Ishikawa (cell line): ENCODE results near the gene SIGLEC1.

Experiments used
- CEBPB ChIP-seq: IDR thresholded peaks from 2 replicates; pipeline ENCODE4 v1.6.1; 2012
- CREB1 ChIP-seq: IDR thresholded peaks from 2 replicates; pipeline ENCODE4 v1.6.1; 2012; ENCODE audit warnings: low read depth
- EGR1 ChIP-seq: IDR thresholded peaks from 2 replicates; pipeline ENCODE4 v1.6.1; 2012
- EP300 ChIP-seq: IDR thresholded peaks from 2 replicates; pipeline ENCODE4 v1.6.1; 2012; ENCODE audit warnings: borderline replicate concordance
- FOXM1 ChIP-seq: IDR thresholded peaks from 2 replicates; pipeline ENCODE4 v1.6.1; 2012; ENCODE audit warnings: low read depth, borderline replicate concordance
- NFIC ChIP-seq: IDR thresholded peaks from 2 replicates; pipeline ENCODE4 v1.6.1; 2012
- RAD21 ChIP-seq: IDR thresholded peaks from 2 replicates; pipeline ENCODE4 v1.6.1; 2012; ENCODE audit warnings: low read depth
- TAF1 ChIP-seq: IDR thresholded peaks from 2 replicates; pipeline ENCODE4 v1.6.1; 2012; ENCODE audit warnings: low read depth, mild to moderate bottlenecking
- TCF12 ChIP-seq: IDR thresholded peaks from 2 replicates; pipeline ENCODE4 v1.6.1; 2012; ENCODE audit warnings: low read depth
- TEAD4 ChIP-seq: IDR thresholded peaks from 2 replicates; pipeline ENCODE4 v1.6.1; 2012
- YY1 ChIP-seq: IDR thresholded peaks from 2 replicates; pipeline ENCODE4 v1.6.1; 2012; ENCODE audit warnings: low read depth
- ZBTB7A ChIP-seq: IDR thresholded peaks from 2 replicates; pipeline ENCODE4 v1.6.1; 2012; ENCODE audit warnings: low read depth
- TF ChIP-seq, protein P1 (sequence below): IDR thresholded peaks from 2 replicates; pipeline ENCODE4 v1.6.1; 2012; ENCODE audit warnings: low read depth, mild to moderate bottlenecking
- TF ChIP-seq, protein P2 (sequence below): IDR thresholded peaks from 2 replicates; pipeline ENCODE4 v1.6.1; 2012
- TF ChIP-seq, protein P3 (sequence below): IDR thresholded peaks from 2 replicates; pipeline ENCODE4 v1.6.1; 2012

SIGLEC1 gene

DNA sequence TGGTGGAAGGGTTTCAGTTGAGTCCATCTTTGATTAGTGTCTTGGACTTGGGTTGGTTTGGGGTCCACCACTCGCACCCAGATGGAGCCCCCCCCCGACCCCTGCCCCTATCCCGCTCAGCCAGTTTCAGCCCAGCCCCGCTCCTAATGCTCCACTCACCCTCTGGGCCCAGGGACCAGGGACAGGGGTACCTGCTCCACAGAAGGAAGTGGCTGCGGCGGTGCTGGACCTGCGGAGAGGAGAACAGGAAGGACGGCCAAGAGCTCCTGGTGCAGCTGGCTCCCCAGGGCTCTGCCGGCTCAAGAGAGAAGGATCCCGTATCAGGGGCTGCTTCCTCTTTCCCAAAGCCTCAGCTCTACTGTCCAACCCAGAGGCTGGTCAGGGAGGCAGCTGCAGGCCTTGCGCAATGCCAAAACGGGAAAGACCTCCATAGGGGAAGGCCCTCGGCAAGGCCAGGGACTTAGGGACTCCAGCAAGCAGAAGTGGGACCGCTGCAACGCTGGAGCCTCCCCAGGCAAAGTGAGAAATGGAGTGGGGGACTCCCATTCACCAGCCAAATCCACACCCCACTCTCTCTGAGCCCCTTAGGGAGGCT, at the start of gene SIGLEC1:
Gene SIGLEC1, minus strand, starts transcription at position 322 of the 595 bp plus-strand sequence. CDS start 5,472 bp downstream, outside the sequence.
- TF ChIP-seq YY1, result no peak
- no peak for TF ChIP-seq FOXM1
- TF ChIP-seq CEBPB, result 0 out of 2 replicates have a peak, but pooled peaks have one; percentile 29
- TF ChIP-seq, protein P1, sequence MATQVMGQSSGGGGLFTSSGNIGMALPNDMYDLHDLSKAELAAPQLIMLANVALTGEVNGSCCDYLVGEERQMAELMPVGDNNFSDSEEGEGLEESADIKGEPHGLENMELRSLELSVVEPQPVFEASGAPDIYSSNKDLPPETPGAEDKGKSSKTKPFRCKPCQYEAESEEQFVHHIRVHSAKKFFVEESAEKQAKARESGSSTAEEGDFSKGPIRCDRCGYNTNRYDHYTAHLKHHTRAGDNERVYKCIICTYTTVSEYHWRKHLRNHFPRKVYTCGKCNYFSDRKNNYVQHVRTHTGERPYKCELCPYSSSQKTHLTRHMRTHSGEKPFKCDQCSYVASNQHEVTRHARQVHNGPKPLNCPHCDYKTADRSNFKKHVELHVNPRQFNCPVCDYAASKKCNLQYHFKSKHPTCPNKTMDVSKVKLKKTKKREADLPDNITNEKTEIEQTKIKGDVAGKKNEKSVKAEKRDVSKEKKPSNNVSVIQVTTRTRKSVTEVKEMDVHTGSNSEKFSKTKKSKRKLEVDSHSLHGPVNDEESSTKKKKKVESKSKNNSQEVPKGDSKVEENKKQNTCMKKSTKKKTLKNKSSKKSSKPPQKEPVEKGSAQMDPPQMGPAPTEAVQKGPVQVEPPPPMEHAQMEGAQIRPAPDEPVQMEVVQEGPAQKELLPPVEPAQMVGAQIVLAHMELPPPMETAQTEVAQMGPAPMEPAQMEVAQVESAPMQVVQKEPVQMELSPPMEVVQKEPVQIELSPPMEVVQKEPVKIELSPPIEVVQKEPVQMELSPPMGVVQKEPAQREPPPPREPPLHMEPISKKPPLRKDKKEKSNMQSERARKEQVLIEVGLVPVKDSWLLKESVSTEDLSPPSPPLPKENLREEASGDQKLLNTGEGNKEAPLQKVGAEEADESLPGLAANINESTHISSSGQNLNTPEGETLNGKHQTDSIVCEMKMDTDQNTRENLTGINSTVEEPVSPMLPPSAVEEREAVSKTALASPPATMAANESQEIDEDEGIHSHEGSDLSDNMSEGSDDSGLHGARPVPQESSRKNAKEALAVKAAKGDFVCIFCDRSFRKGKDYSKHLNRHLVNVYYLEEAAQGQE, result no peak

DNA sequence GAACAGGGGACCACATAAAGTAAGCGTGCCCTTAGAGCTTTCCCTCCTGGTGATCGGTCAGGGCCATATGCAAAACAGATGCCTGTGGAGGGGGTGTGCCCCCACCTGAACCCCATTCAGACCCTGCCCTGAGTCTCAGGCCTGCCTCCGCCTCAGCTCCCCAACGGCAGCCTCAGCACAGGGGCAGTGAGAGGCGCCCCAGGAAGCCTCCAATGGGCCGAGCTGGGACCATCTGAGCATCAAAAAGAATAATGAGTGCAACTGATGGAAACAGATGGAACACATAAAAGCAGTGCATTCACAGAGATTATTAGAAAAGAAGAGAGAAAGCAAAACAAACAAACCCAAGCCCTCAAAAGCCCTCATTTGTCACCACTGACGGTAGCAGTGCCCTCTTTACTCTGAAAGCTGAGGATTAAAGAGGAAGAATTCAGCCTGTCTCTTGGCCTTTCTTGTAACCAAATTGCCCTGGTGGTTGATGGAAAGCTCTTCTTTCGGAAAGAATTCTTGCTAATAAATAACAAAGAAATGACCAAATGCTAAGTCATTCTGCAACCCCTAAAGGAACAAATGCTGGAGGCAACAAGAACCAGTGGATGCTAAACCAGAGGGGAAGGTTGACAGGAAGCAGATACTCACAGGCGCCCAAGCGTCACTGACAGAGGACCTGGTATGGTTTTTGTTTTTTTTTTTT, 48.4 kb upstream of the SIGLEC1 start:
- TF ChIP-seq NFIC (no peak), RAD21 (no peak), TCF12 (no peak), EGR1 (no peak), TEAD4 (no peak), TAF1 (no peak), ZBTB7A (no peak), CEBPB (no peak), YY1 (no peak)
- TF ChIP-seq, protein P2, sequence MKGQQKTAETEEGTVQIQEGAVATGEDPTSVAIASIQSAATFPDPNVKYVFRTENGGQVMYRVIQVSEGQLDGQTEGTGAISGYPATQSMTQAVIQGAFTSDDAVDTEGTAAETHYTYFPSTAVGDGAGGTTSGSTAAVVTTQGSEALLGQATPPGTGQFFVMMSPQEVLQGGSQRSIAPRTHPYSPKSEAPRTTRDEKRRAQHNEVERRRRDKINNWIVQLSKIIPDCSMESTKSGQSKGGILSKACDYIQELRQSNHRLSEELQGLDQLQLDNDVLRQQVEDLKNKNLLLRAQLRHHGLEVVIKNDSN, result no peak
- TF ChIP-seq, protein P1, result no peak
- TF ChIP-seq, protein P3, sequence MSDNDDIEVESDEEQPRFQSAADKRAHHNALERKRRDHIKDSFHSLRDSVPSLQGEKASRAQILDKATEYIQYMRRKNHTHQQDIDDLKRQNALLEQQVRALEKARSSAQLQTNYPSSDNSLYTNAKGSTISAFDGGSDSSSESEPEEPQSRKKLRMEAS, result no peak

DNA sequence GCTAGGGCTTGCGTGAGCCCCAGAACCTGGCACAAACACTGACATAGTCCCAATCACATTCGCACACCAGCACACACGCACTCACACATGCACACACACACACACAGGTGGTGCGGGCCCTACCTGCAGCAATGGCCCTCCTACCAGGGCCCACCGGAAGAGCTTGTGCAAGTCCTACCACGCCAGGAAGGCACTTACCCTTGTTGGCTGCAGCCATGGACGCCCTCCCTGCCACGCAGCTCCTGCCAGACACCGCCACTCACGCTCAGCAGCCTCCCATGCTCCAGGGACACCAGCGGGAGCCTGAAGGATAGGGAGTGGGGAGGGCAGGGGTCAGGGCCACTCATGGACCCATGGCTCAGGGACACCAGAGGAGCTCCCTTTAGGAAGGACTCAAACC, 47.5 kb upstream of the SIGLEC1 start:
- TF ChIP-seq, protein P2, result no peak
- no peak for TF ChIP-seq NFIC
- TF ChIP-seq, protein P1, result no peak
- TF ChIP-seq CEBPB, result no peak
- TF ChIP-seq, protein P3, result no peak
- no peak for TF ChIP-seq EP300
- no peak for TF ChIP-seq ZBTB7A
- no peak for TF ChIP-seq FOXM1
- TF ChIP-seq RAD21, result no peak
- no peak for TF ChIP-seq YY1
- TF ChIP-seq TAF1, result no peak
- no peak for TF ChIP-seq TCF12
- no peak for TF ChIP-seq TEAD4
- TF ChIP-seq CREB1, result no peak
- TF ChIP-seq EGR1, result no peak

DNA sequence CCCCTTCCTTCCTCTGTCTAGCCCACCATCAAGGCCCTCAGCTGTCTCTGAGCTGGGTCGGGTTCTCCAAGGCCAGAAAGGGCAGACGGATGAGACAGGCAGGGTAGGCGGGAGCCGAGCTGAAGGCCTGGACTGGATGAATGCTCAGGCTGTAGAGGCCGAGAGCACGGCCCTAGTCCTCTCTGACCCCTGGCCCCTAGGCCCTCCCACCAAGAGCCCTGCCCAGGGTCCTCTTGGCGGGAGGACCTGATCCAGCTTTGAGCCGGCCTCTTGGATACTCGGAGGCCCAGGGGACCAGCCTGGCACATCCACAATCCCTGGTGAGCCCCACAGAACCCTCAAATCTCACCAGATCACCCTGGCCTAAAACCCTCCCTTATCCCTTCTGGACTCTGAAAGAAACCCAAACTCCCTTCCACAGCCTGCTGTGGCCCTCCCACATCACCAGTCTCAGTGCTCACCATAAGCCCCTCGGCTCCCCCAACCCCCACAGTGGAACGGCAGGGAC, 47.0 kb upstream of the SIGLEC1 start:
- TF ChIP-seq TAF1, result no peak
- no peak for TF ChIP-seq EGR1
- TF ChIP-seq FOXM1, result no peak
- TF ChIP-seq, protein P2, result no peak
- no peak for TF ChIP-seq TCF12
- no peak for TF ChIP-seq RAD21
- TF ChIP-seq, protein P3, result no peak
- TF ChIP-seq CREB1, result no peak
- no peak for TF ChIP-seq NFIC
- no peak for TF ChIP-seq TEAD4
